Duodenal mucosa (tissue), 2 donors: ENCODE measurements around the gene POU1F1.

Source experiments
- H3K27ac ChIP-seq: one replicate; pipeline ENCODE4 v1.7.0; 2013; ENCODE audit warnings: low read depth, low read length
- H3K27me3 ChIP-seq, 2 donors: one replicate each; pipeline ENCODE4 v1.7.0; 2013; ENCODE audit warnings: low read length in 2 of 2, control low read depth in 1 of 2; ENCODE audit not compliant: insufficient read depth in 2 of 2, control insufficient read depth in 1 of 2
- H3K36me3 ChIP-seq, 2 donors: one replicate each; pipeline ENCODE4 v1.7.0; 2013; ENCODE audit warnings: low read length in 2 of 2, control low read depth in 1 of 2; ENCODE audit not compliant: insufficient read depth in 2 of 2, control insufficient read depth in 1 of 2
- H3K4me1 ChIP-seq, 2 donors: one replicate each; pipeline ENCODE4 v1.7.0; 2013; ENCODE audit warnings: low read length in 2 of 2, control low read depth in 1 of 2; ENCODE audit not compliant: insufficient read depth in 2 of 2, control insufficient read depth in 1 of 2
- H3K4me3 ChIP-seq, 2 donors: one replicate each; pipeline ENCODE4 v1.7.0; 2013; ENCODE audit warnings: low read length in 2 of 2, low read depth in 1 of 2
- H3K9ac ChIP-seq, 2 donors: one replicate each; pipeline ENCODE4 v1.7.0; 2013; ENCODE audit warnings: low read length in 2 of 2, low read depth in 1 of 2
- H3K9me3 ChIP-seq, 2 donors: one replicate each; pipeline ENCODE4 v1.7.0; 2013; ENCODE audit warnings: low read length in 2 of 2, control low read depth in 1 of 2; ENCODE audit not compliant: control insufficient read depth in 1 of 2

The POU1F1 gene

GRCh38 chr3:87276484-87276883 lies at the start of gene POU1F1:
TSS of gene POU1F1 (minus strand) at chr3:87276584. CDS start at chr3:87276462, 122 bp downstream.
- Histone ChIP-seq H3K4me3 (no peak within 1 kb of the TSS), H3K36me3 (no peaks in the 10 kb centered on the region), H3K27me3 (no peaks in the 10 kb centered on the region), H3K9ac (no peak within 1 kb of the TSS), H3K9me3 (no peaks in the 10 kb centered on the region), H3K27ac (no peak within 1 kb of the TSS), H3K4me1 (no peaks in the 10 kb centered on the region)

GRCh38 chr3:87324609-87325008 lies 48.2 kb upstream of the POU1F1 start:
- H3K9me3 ChIP-seq, result no peaks in the 10 kb centered on the region
- no peak overlapping the region for H3K4me3 ChIP-seq
- H3K27me3 ChIP-seq, result no peaks in the 10 kb centered on the region
- no peaks in the 10 kb centered on the region for H3K36me3 ChIP-seq
- no peak overlapping the region for H3K9ac ChIP-seq
- no peak overlapping the region for H3K27ac ChIP-seq
- H3K4me1 ChIP-seq, result no peaks in the 10 kb centered on the region

- no peaks in the 10 kb centered on the region for H3K27me3 ChIP-seq
- H3K9me3 ChIP-seq, result no peaks in the 10 kb centered on the region
- H3K4me3 ChIP-seq, result no peak overlapping the region
- H3K4me1 ChIP-seq, result peaks cover 0 to 6% of the 10 kb centered on the region in 2 donors
- no peak overlapping the region for H3K27ac ChIP-seq
- no peaks in the 10 kb centered on the region for H3K36me3 ChIP-seq
- no peak overlapping the region for H3K9ac ChIP-seq
Measured at GRCh38 chr3:87320756-87321626, 44.6 kb upstream of the POU1F1 start.

- no peaks in the 10 kb centered on the region for H3K27me3 ChIP-seq
- H3K27ac ChIP-seq, result no peak overlapping the region
- H3K4me3 ChIP-seq, result no peak overlapping the region
- no peak overlapping the region for H3K9ac ChIP-seq
- H3K36me3 ChIP-seq, result no peaks in the 10 kb centered on the region
- H3K4me1 ChIP-seq, result peaks cover 0 to 6% of the 10 kb centered on the region in 2 donors
- H3K9me3 ChIP-seq, result no peaks in the 10 kb centered on the region
Measured at GRCh38 chr3:87318617-87319021, 42.2 kb upstream of the POU1F1 start.

GRCh38 chr3:87317779-87318178 lies 41.4 kb upstream of the POU1F1 start:
- Histone ChIP-seq H3K9ac (no peak overlapping the region), H3K27ac (no peak overlapping the region), H3K36me3 (no peaks in the 10 kb centered on the region)

GRCh38 chr3:87313641-87314040 lies 37.3 kb upstream of the POU1F1 start:
- Histone ChIP-seq H3K36me3 (no peaks in the 10 kb centered on the region), H3K9me3 (no peaks in the 10 kb centered on the region), H3K27ac (no peak overlapping the region), H3K9ac (no peak overlapping the region), H3K27me3 (no peaks in the 10 kb centered on the region), H3K4me3 (no peak overlapping the region), H3K4me1 (peaks cover 0 to 6% of the 10 kb centered on the region in 2 donors)

More at GRCh38 chr3:87317779-87318178, 41.4 kb upstream of the POU1F1 start:
- no peak overlapping the region for H3K4me3 ChIP-seq
- H3K9me3 ChIP-seq, result no peaks in the 10 kb centered on the region
- H3K4me1 ChIP-seq, result peaks cover 0 to 6% of the 10 kb centered on the region in 2 donors
- H3K27me3 ChIP-seq, result no peaks in the 10 kb centered on the region

- H3K27me3 ChIP-seq, result no peaks in the 10 kb centered on the region
- H3K9me3 ChIP-seq, result no peaks in the 10 kb centered on the region
- H3K9ac ChIP-seq, result no peak overlapping the region
- H3K4me3 ChIP-seq, result no peak overlapping the region
- no peaks in the 10 kb centered on the region for H3K36me3 ChIP-seq
- H3K27ac ChIP-seq, result no peak overlapping the region
- H3K4me1 ChIP-seq, result no peaks in the 10 kb centered on the region
Measured at GRCh38 chr3:87311309-87311708, 34.9 kb upstream of the POU1F1 start.

GRCh38 chr3:87309601-87310000 lies 33.2 kb upstream of the POU1F1 start:
- Histone ChIP-seq H3K9ac (no peak overlapping the region), H3K27ac (no peak overlapping the region), H3K4me1 (no peaks in the 10 kb centered on the region), H3K4me3 (no peak overlapping the region), H3K9me3 (no peaks in the 10 kb centered on the region), H3K36me3 (no peaks in the 10 kb centered on the region), H3K27me3 (no peaks in the 10 kb centered on the region)

GRCh38 chr3:87307805-87308204 lies 31.4 kb upstream of the POU1F1 start:
- no peak overlapping the region for H3K9ac ChIP-seq
- no peaks in the 10 kb centered on the region for H3K9me3 ChIP-seq
- no peak overlapping the region for H3K4me3 ChIP-seq
- H3K27ac ChIP-seq, result no peak overlapping the region
- no peaks in the 10 kb centered on the region for H3K27me3 ChIP-seq
- no peaks in the 10 kb centered on the region for H3K36me3 ChIP-seq
- no peaks in the 10 kb centered on the region for H3K4me1 ChIP-seq

GRCh38 chr3:87305517-87305916 lies 29.1 kb upstream of the POU1F1 start:
- H3K9ac ChIP-seq, result no peak overlapping the region
- no peak overlapping the region for H3K27ac ChIP-seq
- H3K36me3 ChIP-seq, result no peaks in the 10 kb centered on the region
- no peak overlapping the region for H3K4me3 ChIP-seq
- H3K27me3 ChIP-seq, result no peaks in the 10 kb centered on the region
- no peaks in the 10 kb centered on the region for H3K9me3 ChIP-seq
- no peaks in the 10 kb centered on the region for H3K4me1 ChIP-seq
